GM21360 (cell line): ENCODE data around the gene ANKRD62.
"Not testable (repeated sequence)": the region's sequence is repeated elsewhere in the genome, so short reads cannot be mapped to it uniquely, and the experiment has no call there.

Experiments
- ATAC-seq: cut with Tn5 transposase; IDR thresholded peaks from one replicate; pipeline ENCODE4 v1.9.1; 2021; ENCODE audit warnings: mild to moderate bottlenecking, moderate library complexity; ENCODE audit not compliant: unreplicated experiment

ANKRD62 gene

GRCh38 chr18:12092398-12093229 lies 1.0 kb upstream of the ANKRD62 start:
- ATAC-seq: no peak

GRCh38 chr18:12098374-12098773 lies 4.7 kb downstream of the ANKRD62 start:
- ATAC-seq: no peak

- no peak for ATAC-seq
Observed at GRCh38 chr18:12099160-12099559, 5.5 kb downstream of the ANKRD62 start.

- no peak for ATAC-seq
Observed at GRCh38 chr18:12101266-12101665, 7.6 kb downstream of the ANKRD62 start.

- ATAC-seq: no peak
Observed at GRCh38 chr18:12102136-12102842, 8.6 kb downstream of the ANKRD62 start.

GRCh38 chr18:12106471-12106870 lies 12.8 kb downstream of the ANKRD62 start:
- ATAC-seq: no peak

GRCh38 chr18:12109836-12110235 lies 16.2 kb downstream of the ANKRD62 start:
- ATAC-seq: no peak

- ATAC-seq: no peak
Observed at GRCh38 chr18:12113999-12114646, 20.5 kb downstream of the ANKRD62 start.

- no peak for ATAC-seq
Observed at GRCh38 chr18:12119358-12119757, 25.7 kb downstream of the ANKRD62 start.

- ATAC-seq: no peak
Observed at GRCh38 chr18:12121175-12122042, 27.8 kb downstream of the ANKRD62 start.

GRCh38 chr18:12122043-12122389 lies 28.4 kb downstream of the ANKRD62 start:
- not testable (repeated sequence) for ATAC-seq

GRCh38 chr18:12127647-12128046 lies 34.0 kb downstream of the ANKRD62 start:
- not testable (repeated sequence) for ATAC-seq

GRCh38 chr18:12138831-12139230 lies 45.2 kb downstream of the ANKRD62 start:
- not testable (repeated sequence) for ATAC-seq

GRCh38 chr18:12140866-12141265 lies 47.2 kb downstream of the ANKRD62 start:
- not testable (repeated sequence) for ATAC-seq

GRCh38 chr18:12141778-12142177 lies 48.1 kb downstream of the ANKRD62 start:
- ATAC-seq: not testable (repeated sequence)

- not testable (repeated sequence) for ATAC-seq
Observed at GRCh38 chr18:12149431-12149830, 55.8 kb downstream of the ANKRD62 start.

- ATAC-seq: no peak
Observed at GRCh38 chr18:12154361-12154760, 60.7 kb downstream of the ANKRD62 start.

- ATAC-seq: no peak
Observed at GRCh38 chr18:12155996-12156395, 62.4 kb downstream of the ANKRD62 start.

- ATAC-seq: no peak
Observed at GRCh38 chr18:12159446-12159845, 65.8 kb downstream of the ANKRD62 start.

- no peak for ATAC-seq
Observed at GRCh38 chr18:12162786-12163185, 69.1 kb downstream of the ANKRD62 start.
